H9 (cell line): ENCODE results near the gene BPIFB3. TPM values are rescaled to one million over a fixed set of nuclear protein-coding genes. Genes with fewer than 3 reads are reported as not detected.

Experiments
- DNase-seq: peaks from one replicate; pipeline ENCODE4 v3.0.0-alpha.2; 2017
- H2AFZ ChIP-seq: one replicate; pipeline ENCODE4 v1.6.1; 2013; ENCODE audit warnings: mild to moderate bottlenecking, low read length, control low read depth, moderate library complexity
- H2AK5ac ChIP-seq: 2 replicates; pipeline ENCODE4 v1.6.1; 2013; ENCODE audit warnings: low read length, control low read depth, mixed read lengths; ENCODE audit not compliant: insufficient read length
- H2BK120ac ChIP-seq: one replicate; pipeline ENCODE4 v1.6.1; 2013; ENCODE audit warnings: low read depth, mild to moderate bottlenecking, low read length, control low read depth, inconsistent platforms; ENCODE audit not compliant: poor library complexity, severe bottlenecking
- H2BK12ac ChIP-seq: 2 replicates; pipeline ENCODE4 v1.6.1; 2013; ENCODE audit warnings: low read length, control low read depth, mixed read lengths, low read depth; ENCODE audit not compliant: insufficient read length
- H2BK15ac ChIP-seq: 2 replicates; pipeline ENCODE4 v1.6.1; 2013; ENCODE audit warnings: low read depth, low read length, control low read depth
- H2BK20ac ChIP-seq: one replicate; pipeline ENCODE4 v1.6.1; 2013; ENCODE audit warnings: low read depth, mild to moderate bottlenecking, low read length, control low read depth, inconsistent platforms; ENCODE audit not compliant: poor library complexity, severe bottlenecking
- H2BK5ac ChIP-seq: 2 replicates; pipeline ENCODE4 v1.6.1; 2013; ENCODE audit warnings: low read length, control low read depth, mixed read lengths; ENCODE audit not compliant: insufficient read length
- H3K14ac ChIP-seq: 2 replicates; pipeline ENCODE4 v1.6.1; 2013; ENCODE audit warnings: low read length, control low read depth; ENCODE audit not compliant: insufficient read depth
- H3K18ac ChIP-seq: 2 replicates; pipeline ENCODE4 v1.6.1; 2013; ENCODE audit warnings: low read depth, mild to moderate bottlenecking, mixed read lengths, low read length, control low read depth; ENCODE audit not compliant: insufficient read length
- H3K23ac ChIP-seq: 2 replicates; pipeline ENCODE4 v1.6.1; 2013; ENCODE audit warnings: low read length, control low read depth, mixed read lengths, low read depth; ENCODE audit not compliant: insufficient read length
- H3K23me2 ChIP-seq: 2 replicates; pipeline ENCODE4 v1.6.1; 2013; ENCODE audit warnings: low read depth, mild to moderate bottlenecking, mixed read lengths, low read length, control low read depth; ENCODE audit not compliant: insufficient read length, poor library complexity, severe bottlenecking
- H3K27ac ChIP-seq: 2 replicates; pipeline ENCODE4 v1.5.1; 2013; ENCODE audit warnings: low read length, control low read depth, mixed read lengths, low read depth; ENCODE audit not compliant: insufficient read length
- H3K27me3 ChIP-seq: 2 replicates; pipeline ENCODE4 v1.6.1; 2013; ENCODE audit warnings: low read length, control low read depth, inconsistent platforms; ENCODE audit not compliant: insufficient read depth
- H3K4ac ChIP-seq: 2 replicates; pipeline ENCODE4 v1.6.1; 2013; ENCODE audit warnings: low read depth, mild to moderate bottlenecking, control low read depth, inconsistent platforms, low read length, moderate library complexity
- H3K4me1 ChIP-seq: 2 replicates; pipeline ENCODE4 v1.6.1; 2013; ENCODE audit warnings: low read length, control low read depth, inconsistent platforms; ENCODE audit not compliant: insufficient read depth
- H3K4me2 ChIP-seq: 2 replicates; pipeline ENCODE4 v1.6.1; 2013; ENCODE audit warnings: low read length, control low read depth, mixed read lengths; ENCODE audit not compliant: insufficient read length, insufficient read depth
- H3K56ac ChIP-seq: 2 replicates; pipeline ENCODE4 v1.6.1; 2013; ENCODE audit warnings: low read depth, mild to moderate bottlenecking, mixed read lengths, low read length, control low read depth; ENCODE audit not compliant: insufficient read length
- H3K79me1 ChIP-seq: 2 replicates; pipeline ENCODE4 v1.6.1; 2013; ENCODE audit warnings: low read depth, mild to moderate bottlenecking, moderate library complexity, low read length, control low read depth, inconsistent platforms; ENCODE audit not compliant: insufficient read depth, poor library complexity, severe bottlenecking
- H3K79me2 ChIP-seq: 2 replicates; pipeline ENCODE4 v1.6.1; 2013; ENCODE audit warnings: low read length, control low read depth, inconsistent platforms; ENCODE audit not compliant: insufficient read depth
- H3K9ac ChIP-seq: 2 replicates; pipeline ENCODE4 v1.6.1; 2013; ENCODE audit warnings: low read length, control low read depth, mixed read lengths; ENCODE audit not compliant: insufficient read length; ENCODE audit errors: extremely low read depth
- H3K9me3 ChIP-seq: one replicate; pipeline ENCODE4 v1.6.1; 2013; ENCODE audit warnings: low read depth, low read length, inconsistent platforms; ENCODE audit not compliant: control insufficient read depth
- H3T11ph ChIP-seq: one replicate; pipeline ENCODE4 v1.6.1; 2013; ENCODE audit warnings: mild to moderate bottlenecking, low read length, control low read depth, inconsistent platforms
- H4K20me1 ChIP-seq: one replicate; pipeline ENCODE4 v1.6.1; 2013; ENCODE audit not compliant: control insufficient read depth, insufficient read length, insufficient read depth
- H4K5ac ChIP-seq: 2 replicates; pipeline ENCODE4 v1.6.1; 2013; ENCODE audit warnings: low read depth, mild to moderate bottlenecking, mixed read lengths, low read length, control low read depth; ENCODE audit not compliant: insufficient read length
- H4K8ac ChIP-seq: replicated peaks from 2 replicates; pipeline ENCODE4 v1.6.1; 2013; ENCODE audit warnings: low read length, control low read depth, mixed read lengths, low read depth; ENCODE audit not compliant: insufficient read length
- H4K91ac ChIP-seq: 2 replicates; pipeline ENCODE4 v1.6.1; 2013; ENCODE audit warnings: low read depth, mild to moderate bottlenecking, moderate library complexity, mixed read lengths, low read length, control low read depth; ENCODE audit not compliant: insufficient read length
- H3K27ac Mint-ChIP-seq, 3 experiments: 2 replicates in 2 of 3; 3 replicates in 1 of 3; pipeline ENCODE4 v1.8.0; 2020 to 2021; ENCODE audit warnings: mixed read lengths in 3 of 3, mild to moderate bottlenecking in 1 of 3, moderate library complexity in 1 of 3
- H3K27me3 Mint-ChIP-seq: 2 replicates; pipeline ENCODE4 v1.8.0; 2021; ENCODE audit warnings: low read depth, mild to moderate bottlenecking, moderate library complexity, mixed read lengths
- H3K36me3 Mint-ChIP-seq, 3 experiments: 2 replicates in 2 of 3; 3 replicates in 1 of 3; pipeline ENCODE4 v1.8.0; 2020 to 2021; ENCODE audit warnings: low read depth in 3 of 3, mixed read lengths in 3 of 3; ENCODE audit not compliant: insufficient read depth in 1 of 3
- H3K4me1 Mint-ChIP-seq, 2 experiments: 2 replicates each; pipeline ENCODE4 v1.8.0; 2020; ENCODE audit warnings: mixed read lengths in 2 of 2
- H3K4me3 Mint-ChIP-seq, 2 experiments: 2 replicates in 1 of 2; 3 replicates in 1 of 2; pipeline ENCODE4 v1.8.0; 2020 to 2021; ENCODE audit warnings: mild to moderate bottlenecking in 2 of 2, mixed read lengths in 2 of 2, moderate library complexity in 1 of 2
- H3K9me3 Mint-ChIP-seq, 2 experiments: 2 replicates in 1 of 2; 3 replicates in 1 of 2; pipeline ENCODE4 v1.8.0; 2020; ENCODE audit warnings: mild to moderate bottlenecking in 2 of 2, mixed read lengths in 2 of 2, moderate library complexity in 1 of 2
- WGBS: extraction: QIAGEN DNeasy Blood & Tissue Kit; methylation state at CpG from one replicate; pipeline ENCODE4 v1.1.7; 2013; ENCODE audit warnings: missing lambda C conversion rate, low lambda C conversion rate, mixed read lengths; ENCODE audit not compliant: insufficient read length; ENCODE audit errors: extremely low coverage; 5-methylcytosine and 5-hydroxymethylcytosine counted together
- total RNA-seq: library from RNA; stranded (reverse); gene quantifications from 2 replicates; pipeline ENCODE4 v1.2.1, GENCODE V29; 2021
- TF ChIP-seq, protein P1 (sequence below): fragments of 200-600 bp; sonication (generic); conservative IDR thresholded peaks from 3 replicates; pipeline ENCODE4 v1.8.0; 2021; ENCODE audit warnings: antibody characterized with exemption, mild to moderate bottlenecking

Gene BPIFB3
- total RNA-seq, 1 experiment from 2014 or later, result not detected

DNA sequence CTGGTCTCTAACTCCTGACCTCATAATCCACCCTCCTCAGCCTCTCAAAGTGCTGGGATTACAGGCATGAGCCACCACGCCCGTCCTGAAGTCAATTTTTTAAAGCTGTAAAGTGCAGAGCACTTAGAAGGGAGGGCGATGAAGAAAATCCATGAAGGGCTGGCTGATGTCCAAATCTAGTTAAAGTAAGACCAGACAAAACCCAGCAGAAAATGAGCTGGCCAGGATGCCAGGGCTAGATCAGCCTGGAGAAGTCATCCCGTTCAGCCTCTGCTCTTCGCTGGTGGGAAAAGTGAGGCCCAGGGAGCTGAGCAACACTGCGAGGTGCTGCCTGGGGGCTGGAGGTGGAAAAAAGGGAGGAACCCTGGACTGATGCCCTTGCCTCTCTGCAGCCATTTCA is 28.8 kb downstream of the BPIFB3 start:
- Histone ChIP-seq H3T11ph (no peak overlapping the region), H2BK20ac (no peak overlapping the region), H2AK5ac (no peak overlapping the region), H3K79me1 (no peaks in the 10 kb centered on the region), H4K8ac (no peak overlapping the region), H3K4ac (no peak overlapping the region), H3K23me2 (no peaks in the 10 kb centered on the region), H4K20me1 (no peaks in the 10 kb centered on the region), H2BK5ac (no peak overlapping the region), H3K4me2 (no peak overlapping the region), H2BK120ac (no peak overlapping the region), H3K23ac (no peak overlapping the region), H2BK15ac (no peak overlapping the region), H2AFZ (no peak overlapping the region), H3K79me2 (no peaks in the 10 kb centered on the region), H3K14ac (no peak overlapping the region), H3K4me1 (no peaks in the 10 kb centered on the region), H3K9me3 (no peaks in the 10 kb centered on the region), H2BK12ac (no peak overlapping the region), H3K9ac (no peak overlapping the region), H3K27ac (no peak overlapping the region), H4K5ac (no peak overlapping the region), H4K91ac (no peak overlapping the region), H3K18ac (no peak overlapping the region), H3K27me3 (no peaks in the 10 kb centered on the region), H3K56ac (no peak overlapping the region)
- TF ChIP-seq, protein P1, sequence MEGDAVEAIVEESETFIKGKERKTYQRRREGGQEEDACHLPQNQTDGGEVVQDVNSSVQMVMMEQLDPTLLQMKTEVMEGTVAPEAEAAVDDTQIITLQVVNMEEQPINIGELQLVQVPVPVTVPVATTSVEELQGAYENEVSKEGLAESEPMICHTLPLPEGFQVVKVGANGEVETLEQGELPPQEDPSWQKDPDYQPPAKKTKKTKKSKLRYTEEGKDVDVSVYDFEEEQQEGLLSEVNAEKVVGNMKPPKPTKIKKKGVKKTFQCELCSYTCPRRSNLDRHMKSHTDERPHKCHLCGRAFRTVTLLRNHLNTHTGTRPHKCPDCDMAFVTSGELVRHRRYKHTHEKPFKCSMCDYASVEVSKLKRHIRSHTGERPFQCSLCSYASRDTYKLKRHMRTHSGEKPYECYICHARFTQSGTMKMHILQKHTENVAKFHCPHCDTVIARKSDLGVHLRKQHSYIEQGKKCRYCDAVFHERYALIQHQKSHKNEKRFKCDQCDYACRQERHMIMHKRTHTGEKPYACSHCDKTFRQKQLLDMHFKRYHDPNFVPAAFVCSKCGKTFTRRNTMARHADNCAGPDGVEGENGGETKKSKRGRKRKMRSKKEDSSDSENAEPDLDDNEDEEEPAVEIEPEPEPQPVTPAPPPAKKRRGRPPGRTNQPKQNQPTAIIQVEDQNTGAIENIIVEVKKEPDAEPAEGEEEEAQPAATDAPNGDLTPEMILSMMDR, result no peak
- DNase-seq, result no peak
- Mint-ChIP-seq H3K27me3 (peaks cover 13% of the 10 kb centered on the region), H3K4me1 (no peaks in the 10 kb centered on the region), H3K27ac (no peak overlapping the region), H3K4me3 (no peak overlapping the region), H3K9me3 (no peaks in the 10 kb centered on the region), H3K36me3 (no peaks in the 10 kb centered on the region)
- WGBS, result no CpG with 5 or more reads among the region's 6 CpGs
